PC-9 (cell line): ENCODE results near the gene APOC4. TPM values are rescaled to one million over a fixed set of nuclear protein-coding genes. Genes with fewer than 3 reads are reported as not detected.

Experiments
- BruUV-seq: library from RNA; stranded (reverse); fragments of 400-500 nt; replicated peaks from 2 replicates; lab custom pipeline; 2021; lab: Mats Ljungman, UMichigan
- CTCF ChIA-PET: fragments of 300-600 bp; sonication (Branson Sonifier 250); formaldehyde crosslinking; loops from one replicate; lab custom pipeline; 2022; ENCODE audit warnings: antibody characterized with exemption; lab: Charles Lee
- POLR2A ChIA-PET: fragments of 300-600 bp; sonication (Branson Sonifier 250); formaldehyde crosslinking; loops from one replicate; lab custom pipeline; 2022; ENCODE audit warnings: antibody characterized with exemption; ENCODE audit not compliant: unreplicated experiment; lab: Charles Lee
- DNase-seq, 2 experiments: peaks; one replicate each; pipeline versions ENCODE4 v3.0.0 to v3.0.0-alpha.2; 2015 to 2022; ENCODE audit warnings: mixed read lengths in 1 of 2
- H2AFZ ChIP-seq: fragments of 200-600 bp; sonication (generic); 2 replicates; pipeline ENCODE4 v1.8.1; 2017; ENCODE audit warnings: antibody characterized with exemption
- H3F3A ChIP-seq: fragments of 200-600 bp; sonication (generic); 2 replicates; pipeline ENCODE4 v1.8.1; 2017; ENCODE audit warnings: antibody characterized with exemption, mild to moderate bottlenecking, low read depth; ENCODE audit not compliant: insufficient read depth
- H3K27ac ChIP-seq: fragments of 200-600 bp; sonication (generic); 2 replicates; pipeline ENCODE4 v1.6.1; 2016; ENCODE audit warnings: mixed run types
- H3K27me3 ChIP-seq: fragments of 200-600 bp; sonication (generic); 2 replicates; pipeline ENCODE4 v1.6.1; 2016; ENCODE audit warnings: low read depth, mixed run types; ENCODE audit not compliant: insufficient read depth
- H3K36me3 ChIP-seq: fragments of 200-600 bp; sonication (generic); 2 replicates; pipeline ENCODE4 v1.6.1; 2016; ENCODE audit warnings: low read depth, mixed run types
- H3K4me1 ChIP-seq: fragments of 200-600 bp; sonication (generic); replicated peaks from 2 replicates; pipeline ENCODE4 v1.6.1; 2016; ENCODE audit warnings: mixed run types; ENCODE audit not compliant: insufficient read depth
- H3K4me2 ChIP-seq: fragments of 200-600 bp; sonication (generic); 2 replicates; pipeline ENCODE4 v1.6.1; 2017; ENCODE audit warnings: mixed run types
- H3K4me3 ChIP-seq: fragments of 200-600 bp; sonication (generic); 2 replicates; pipeline ENCODE4 v1.6.1; 2016; ENCODE audit warnings: mixed run types
- H3K79me2 ChIP-seq: fragments of 200-600 bp; sonication (generic); 2 replicates; pipeline ENCODE4 v1.6.1; 2017; ENCODE audit warnings: low read depth, mixed run types
- H3K9me2 ChIP-seq: fragments of 200-600 bp; sonication (generic); 2 replicates; pipeline ENCODE4 v1.8.1; 2017; ENCODE audit warnings: mild to moderate bottlenecking; ENCODE audit not compliant: insufficient read depth
- H3K9me3 ChIP-seq: fragments of 200-600 bp; sonication (generic); 2 replicates; pipeline ENCODE4 v1.8.1; 2016; ENCODE audit warnings: low read depth; ENCODE audit not compliant: insufficient read depth
- H4K20me1 ChIP-seq: fragments of 200-600 bp; sonication (generic); 2 replicates; pipeline ENCODE4 v1.8.1; 2017; ENCODE audit not compliant: insufficient read depth
- CTCF ChIP-seq: fragments of 200-600 bp; sonication (generic); conservative IDR thresholded peaks from 2 replicates; pipeline ENCODE4 v1.6.1; 2017; ENCODE audit warnings: mixed run types, antibody characterized with exemption, mild to moderate bottlenecking, moderate library complexity
- EZH2 ChIP-seq: fragments of 200-600 bp; sonication (generic); IDR thresholded peaks from 2 replicates; pipeline ENCODE4 v1.8.0; 2017; ENCODE audit warnings: antibody characterized with exemption, low read depth
- intact Hi-C: fragments of 100-400 bp; cut with micrococcal nuclease; formaldehyde crosslinking; loops from one replicate; pipeline ENCODE4 v1.10.0; 2022; ENCODE audit not compliant: unreplicated experiment
- total RNA-seq: library from RNA; stranded (reverse); gene quantifications from 2 replicates; pipeline ENCODE4 v1.2.3, GENCODE V29; 2021

The APOC4 gene
- total RNA-seq, 1 experiment from 2014 or later: not detected

DNA sequence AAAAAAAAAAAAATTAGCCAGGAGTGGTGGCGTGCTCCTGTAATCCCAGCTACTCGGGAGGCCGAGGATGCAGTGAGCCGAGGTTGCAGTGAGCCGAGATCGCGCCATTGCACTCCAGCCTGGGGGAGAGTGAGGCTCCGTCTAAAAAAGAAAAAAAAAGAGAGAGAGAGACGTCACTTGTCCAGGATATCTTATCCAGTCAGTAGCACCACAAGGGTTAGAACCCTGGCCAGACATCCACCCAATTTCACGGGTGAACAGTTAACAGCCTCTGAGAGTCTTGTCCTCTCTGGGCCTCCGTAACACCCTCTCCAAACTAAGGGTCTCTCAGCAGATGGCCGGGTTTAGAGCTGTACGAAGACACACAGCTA lies 12.2 kb downstream of the APOC4 start:
- DNase-seq: no peak
- intact Hi-C loops: loop anchor here (2.0 to 10.0 kb wide), 3 partner anchors 47 to 379 kb away; partner anchors contain the start of gene CBLC
- H3K9me2 ChIP-seq: no peaks in the 10 kb centered on the region
- H3K9me3 ChIP-seq: no peaks in the 10 kb centered on the region
- no TSS peak for BruUV-seq
- peaks cover 38% of the 10 kb centered on the region for H4K20me1 ChIP-seq
- TF ChIP-seq EZH2 (no peak), CTCF (no peak)
- H3F3A ChIP-seq: peaks cover 25% of the 10 kb centered on the region; the same call in 1 of the 2 replicates
- H2AFZ ChIP-seq: peak overlapping the region; percentile 87
- peaks cover 20% of the 10 kb centered on the region for H3K4me1 ChIP-seq
- H3K27me3 ChIP-seq: no peaks in the 10 kb centered on the region
- peak overlapping the region; percentile 87 for H3K27ac ChIP-seq
- peak overlapping the region; percentile 81 for H3K4me2 ChIP-seq
- CTCF ChIA-PET: interaction anchor here (0.6 to 0.9 kb wide), 5 partner anchors 78 to 292 kb away, joined by 3 to 5 read pairs (median 3); no protein-coding TSS in a partner anchor
- POLR2A ChIA-PET: interaction anchor here (0.6 to 1.0 kb wide), 4 partner anchors 64 to 114 kb away, joined by 3 to 6 read pairs (median 4); partner anchors contain the start of gene CLASRP
- H3K36me3 ChIP-seq: no peaks in the 10 kb centered on the region
- H3K4me3 ChIP-seq: peak overlapping the region; percentile 89
- peaks cover 51% of the 10 kb centered on the region for H3K79me2 ChIP-seq

DNA sequence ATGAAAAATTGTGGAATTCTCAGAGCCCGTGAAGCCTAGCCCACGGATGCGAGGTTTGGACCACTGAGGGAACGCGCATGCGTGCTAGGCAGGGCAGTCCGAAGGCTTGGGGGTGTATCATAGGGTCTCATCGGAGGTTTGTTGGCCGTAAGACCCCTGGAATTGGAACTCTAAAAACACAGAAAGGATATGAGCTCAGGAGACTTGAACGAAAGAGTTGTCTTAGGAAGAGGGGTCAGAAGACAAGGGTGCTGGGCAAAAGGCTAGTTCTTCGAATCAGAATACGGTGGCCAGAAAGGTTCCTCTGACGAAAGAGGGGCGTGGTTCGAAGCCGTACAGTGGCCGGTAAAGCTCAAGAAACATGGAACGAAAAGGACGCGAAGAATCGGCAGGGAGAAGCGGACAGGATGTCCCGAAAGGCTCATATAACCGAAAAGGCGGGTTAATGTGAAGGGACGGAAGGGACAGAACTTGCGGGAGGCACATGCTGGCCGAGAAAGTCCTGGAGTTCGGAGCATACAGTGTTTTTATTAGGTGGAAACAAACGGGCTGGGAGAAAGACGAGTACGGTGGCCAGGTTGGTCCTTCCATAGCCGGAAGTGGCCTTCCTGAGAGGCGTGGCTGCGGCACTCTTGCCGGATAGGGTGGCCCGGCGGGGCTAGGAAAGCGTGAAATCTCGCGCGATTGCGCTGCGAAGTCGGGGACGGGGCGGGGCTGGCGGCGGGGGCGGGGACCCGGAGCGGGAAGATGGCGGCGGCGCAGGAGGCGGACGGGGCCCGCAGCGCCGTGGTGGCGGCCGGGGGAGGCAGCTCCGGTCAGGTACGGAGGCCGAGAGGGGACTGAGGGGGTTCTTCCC lies 12.8 kb downstream of the APOC4 start, which contains the start of gene CLPTM1:
Gene CLPTM1 (plus strand): TSS at position 732 of the 856 bp plus-strand sequence. CDS start 16 bp downstream, at position 748.
- Histone ChIP-seq H3F3A (peaks cover 22% of the 10 kb centered on the region; the same call in 1 of the 2 replicates), H2AFZ (peak within 1 kb of the TSS; percentile 87), H3K36me3 (no peaks in the 10 kb centered on the region), H3K27ac (peak within 1 kb of the TSS; percentile 87), H4K20me1 (peaks cover 44% of the 10 kb centered on the region), H3K9me2 (no peaks in the 10 kb centered on the region), H3K4me1 (peaks cover 20% of the 10 kb centered on the region), H3K79me2 (peaks cover 57% of the 10 kb centered on the region), H3K9me3 (no peaks in the 10 kb centered on the region), H3K4me3 (peak within 1 kb of the TSS; percentile 89), H3K27me3 (no peaks in the 10 kb centered on the region), H3K4me2 (peak within 1 kb of the TSS; percentile 96)
- CTCF ChIA-PET: interaction anchor here (0.6 to 0.9 kb wide), 5 partner anchors 79 to 236 kb away, joined by 3 read pairs; no protein-coding TSS in a partner anchor
- POLR2A ChIA-PET: interaction anchor here (0.6 to 1.0 kb wide), 7 partner anchors 45 to 512 kb away, joined by 3 to 8 read pairs (median 4); partner anchors contain the start of gene CLASRP
- BruUV-seq: TSS peak; percentile 71
- intact Hi-C loops: loop anchor here (1.0 to 10.0 kb wide), 4 partner anchors 48 to 380 kb away; partner anchors contain the start of genes CBLC and NECTIN2
- peak; percentile 93 to 94 for DNase-seq
- TF ChIP-seq EZH2: no peak
- TF ChIP-seq CTCF: no peak
